ENCODE data around the gene INPP4B.
"Not testable (repeated sequence)": the region's sequence is repeated elsewhere in the genome, so short reads cannot be mapped to it uniquely, and the experiment has no call there.

Gene INPP4B

DNA sequence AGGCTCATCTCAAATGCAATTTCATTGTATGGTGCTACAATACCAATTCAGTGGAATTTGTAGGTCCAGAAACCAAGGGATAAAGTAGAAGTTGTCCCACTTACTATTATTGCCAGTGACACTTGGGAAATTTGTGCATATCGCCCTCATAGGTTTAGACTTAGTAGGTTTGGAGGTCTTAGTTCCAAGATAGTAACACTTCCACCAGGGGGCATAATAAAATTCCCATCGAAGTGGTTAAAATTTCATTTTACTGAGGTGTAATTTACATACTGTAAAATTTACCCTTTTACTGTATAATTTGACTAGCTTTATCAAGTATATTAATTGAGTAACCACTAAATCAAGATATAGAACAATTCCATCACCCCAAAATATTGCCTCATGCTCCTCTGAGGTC, 174.6 kb downstream of the INPP4B start:
- FAIRE-seq, result no peak

DNA sequence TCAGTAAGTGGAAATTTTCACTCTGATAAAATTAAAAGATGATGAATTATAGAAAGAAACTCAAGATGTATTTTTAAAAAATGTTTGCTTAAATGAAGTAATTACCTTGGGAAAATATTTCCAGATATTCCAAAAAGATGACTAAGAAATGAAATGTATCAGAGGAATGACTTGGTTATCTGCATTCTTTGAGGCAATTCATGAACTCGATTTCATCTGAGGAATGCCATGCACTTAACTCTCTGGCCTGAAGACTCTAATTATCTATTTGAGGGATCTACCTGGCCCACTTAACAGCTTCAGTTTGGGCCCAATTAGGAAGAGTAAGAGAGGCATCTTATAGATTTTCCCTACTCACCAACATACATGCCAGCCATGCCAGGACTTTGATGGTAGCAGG, 182.3 kb downstream of the INPP4B start:
- FAIRE-seq, result no peak

DNA sequence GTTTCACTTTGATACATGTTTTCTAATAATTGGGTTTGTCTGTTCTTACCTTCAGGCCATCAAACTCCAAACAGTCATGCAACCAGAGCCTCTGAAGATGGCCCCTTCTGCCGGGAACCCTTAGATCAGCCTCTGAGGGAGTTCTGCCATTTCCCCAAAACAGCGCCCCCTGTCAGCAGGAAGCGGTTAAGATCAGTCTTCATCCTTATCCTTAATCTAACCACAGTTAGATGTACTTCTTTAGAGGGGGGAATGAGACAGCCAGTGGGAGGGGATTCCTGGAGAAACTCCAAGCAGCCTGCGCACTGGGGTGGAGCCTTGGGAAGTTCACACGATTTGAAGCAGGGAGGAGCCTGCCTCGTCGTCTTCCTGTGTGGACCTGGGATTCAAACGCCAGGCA, 185.4 kb downstream of the INPP4B start:
- FAIRE-seq, result no peak

DNA sequence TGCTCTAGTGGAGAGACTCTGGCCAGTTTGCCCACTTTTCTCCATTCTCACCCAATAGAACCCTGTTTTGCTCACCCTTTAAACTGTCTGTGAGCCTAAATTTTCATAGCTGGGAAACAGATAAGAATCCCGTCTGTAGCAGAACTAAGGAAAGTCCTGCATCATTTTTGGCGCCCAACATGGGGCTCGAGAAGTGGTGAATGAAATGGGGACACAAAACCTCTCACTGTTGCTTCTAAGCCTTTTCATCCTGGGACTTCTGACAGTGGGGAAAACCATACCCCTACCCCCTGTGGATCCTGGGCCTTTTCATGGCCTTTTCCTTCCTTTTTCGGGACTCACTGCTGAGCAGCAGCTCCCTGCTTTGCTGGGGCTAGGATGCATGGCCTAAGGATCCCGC, 189.9 kb downstream of the INPP4B start:
- FAIRE-seq, result no peak

DNA sequence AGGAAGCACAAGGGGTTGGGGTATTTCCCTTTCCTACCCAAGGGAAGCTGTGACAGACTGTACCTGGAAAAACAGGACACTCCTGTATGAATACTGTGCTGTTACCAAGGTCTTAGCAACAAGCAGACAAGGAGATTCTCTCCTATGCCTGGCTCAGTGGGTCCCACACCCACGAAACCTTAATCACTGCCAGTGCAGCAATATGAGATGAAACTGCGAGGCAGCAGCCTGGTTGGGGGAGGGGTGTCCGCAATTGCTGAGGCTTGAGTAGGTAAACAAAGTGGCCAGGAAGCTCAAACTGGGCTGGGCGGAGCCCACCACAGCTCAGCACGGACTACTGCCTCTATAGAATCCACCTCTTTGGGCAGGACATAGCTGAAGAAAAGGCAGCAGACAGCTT, 197.7 kb downstream of the INPP4B start:
- no peak for FAIRE-seq

DNA sequence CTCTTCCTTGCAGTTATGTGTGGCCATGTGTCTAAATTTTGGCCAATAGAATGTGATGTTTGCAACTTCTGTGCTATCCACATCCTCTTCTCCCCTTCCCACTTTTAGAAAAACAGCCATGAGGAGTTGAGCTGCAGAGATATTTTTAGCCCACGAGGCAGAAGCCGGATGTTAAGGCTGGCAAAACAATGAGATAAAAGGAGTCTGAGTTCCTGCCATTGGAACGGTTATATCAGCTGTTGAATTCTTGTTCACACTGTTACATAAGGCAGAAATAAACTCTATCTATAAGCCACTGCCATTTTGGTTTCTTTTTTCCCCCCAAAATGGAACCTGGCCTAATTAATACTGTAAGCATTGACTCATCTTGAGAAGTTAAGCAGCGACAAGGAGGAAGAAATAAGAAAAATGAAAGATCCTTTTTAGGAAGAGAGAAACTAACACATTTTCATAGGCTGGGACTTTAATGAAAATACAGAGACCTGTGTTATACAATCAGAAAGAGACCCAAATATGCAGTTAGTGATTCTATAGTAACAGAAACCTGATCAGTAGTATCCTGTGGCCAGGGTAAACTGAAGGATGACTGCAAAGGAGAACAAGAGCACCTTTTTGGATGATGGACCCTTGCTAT, 200.5 kb downstream of the INPP4B start:
- FAIRE-seq, result no peak

DNA sequence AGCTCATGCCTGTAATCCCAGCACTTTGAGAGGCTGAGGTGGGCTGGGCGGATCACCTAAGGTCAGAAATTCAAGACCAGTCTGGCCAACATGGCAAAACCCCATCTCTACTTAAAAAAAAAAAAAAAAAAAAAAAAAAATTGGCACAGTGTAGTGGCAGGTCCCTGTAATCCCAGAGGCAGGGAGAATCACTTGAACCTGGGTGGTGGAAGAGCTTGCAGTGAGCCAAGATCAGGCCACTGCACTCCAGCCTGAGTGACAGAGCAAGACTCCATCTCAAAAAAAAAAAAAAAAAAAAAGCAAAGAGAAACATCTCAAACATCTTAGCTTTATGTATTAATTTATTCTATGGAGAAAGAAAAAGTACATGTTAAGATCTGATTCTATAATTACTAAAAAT, 201.5 kb downstream of the INPP4B start:
- not testable (repeated sequence) for FAIRE-seq

DNA sequence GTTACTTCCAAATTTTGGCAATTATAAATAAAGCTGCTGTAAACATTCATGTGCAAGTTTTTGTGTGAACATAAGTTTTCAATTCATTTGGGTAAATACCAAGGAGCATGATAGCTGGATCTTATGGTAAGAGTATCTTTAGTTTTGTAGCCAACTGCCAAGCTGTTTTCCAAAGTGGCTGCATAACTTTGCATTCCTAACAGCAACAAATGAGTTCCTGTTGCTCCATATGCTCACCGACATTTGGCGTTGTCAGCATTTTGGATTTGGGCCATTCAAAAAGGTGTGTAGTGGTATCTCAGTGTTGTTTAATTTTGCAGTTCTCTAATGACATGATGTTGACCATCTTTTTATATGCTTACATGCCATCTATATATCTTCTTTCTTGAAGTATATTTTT, 208.5 kb downstream of the INPP4B start:
- FAIRE-seq, result no peak

DNA sequence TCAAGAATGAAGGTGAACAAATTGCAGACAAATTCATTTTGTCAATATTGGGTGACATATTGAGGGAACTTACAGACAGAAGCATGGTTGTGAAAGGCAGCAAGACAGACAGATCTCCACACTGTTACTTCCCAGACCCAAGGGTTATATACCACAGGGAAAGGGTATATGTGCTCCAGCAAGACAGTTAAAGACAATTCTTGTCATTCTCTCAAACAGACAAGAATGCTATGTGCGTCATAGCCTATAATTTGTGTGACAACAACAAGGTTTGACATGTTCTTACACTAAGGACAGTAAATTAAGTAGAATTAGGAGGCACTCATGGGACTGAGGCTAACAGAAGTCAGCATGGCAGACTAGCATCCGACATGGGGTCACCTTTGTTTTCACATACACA, 214.3 kb downstream of the INPP4B start:
- no peak for FAIRE-seq

DNA sequence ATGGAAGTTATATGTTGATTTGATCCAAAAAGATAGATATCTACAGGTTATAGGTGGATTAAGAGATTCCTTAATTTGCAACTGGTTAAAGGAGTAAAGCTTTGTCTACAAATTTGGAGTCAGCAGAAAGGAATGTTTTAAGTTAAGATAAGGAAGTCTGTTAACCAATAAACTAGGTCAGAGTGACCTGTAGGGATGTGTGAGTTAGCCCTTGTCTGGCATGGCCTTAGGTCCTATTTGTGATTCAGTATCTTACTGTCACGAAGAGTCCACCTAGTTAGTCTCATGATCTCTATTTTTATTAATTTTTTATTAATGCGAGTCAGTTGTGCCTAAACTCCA, 230.8 kb downstream of the INPP4B start:
- no peak for FAIRE-seq

DNA sequence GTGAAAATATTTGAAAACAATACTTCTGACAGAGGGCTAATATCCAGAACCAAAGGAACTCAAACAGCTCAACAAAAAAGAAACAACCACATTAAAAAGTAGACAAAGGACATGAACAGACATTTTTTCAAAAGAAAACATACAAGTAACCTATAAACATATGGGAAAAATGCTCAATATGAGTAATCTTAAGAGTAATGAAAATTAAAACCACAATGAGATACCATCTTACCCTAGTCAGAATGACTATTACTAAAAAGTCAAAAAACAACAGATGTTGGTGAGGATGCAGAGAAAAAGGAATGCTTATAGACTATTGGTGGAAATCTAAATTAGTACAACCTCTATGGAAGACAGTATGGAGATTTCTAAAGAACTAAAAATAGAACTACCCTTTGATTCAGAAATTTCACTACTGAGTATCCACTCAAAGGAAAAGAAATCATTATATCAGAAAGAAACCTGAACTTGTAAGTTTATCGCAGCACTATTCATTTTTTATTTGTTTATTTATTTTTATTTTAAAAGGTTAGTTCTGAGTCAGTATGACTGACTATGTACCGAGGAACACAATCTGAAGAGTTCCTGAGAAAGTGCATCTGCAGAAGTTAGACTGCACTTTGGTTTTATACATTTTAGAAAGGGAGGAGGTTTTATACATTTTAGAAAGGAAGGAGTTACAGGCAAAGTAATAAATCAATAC, 231.3 kb downstream of the INPP4B start:
- no peak for FAIRE-seq

DNA sequence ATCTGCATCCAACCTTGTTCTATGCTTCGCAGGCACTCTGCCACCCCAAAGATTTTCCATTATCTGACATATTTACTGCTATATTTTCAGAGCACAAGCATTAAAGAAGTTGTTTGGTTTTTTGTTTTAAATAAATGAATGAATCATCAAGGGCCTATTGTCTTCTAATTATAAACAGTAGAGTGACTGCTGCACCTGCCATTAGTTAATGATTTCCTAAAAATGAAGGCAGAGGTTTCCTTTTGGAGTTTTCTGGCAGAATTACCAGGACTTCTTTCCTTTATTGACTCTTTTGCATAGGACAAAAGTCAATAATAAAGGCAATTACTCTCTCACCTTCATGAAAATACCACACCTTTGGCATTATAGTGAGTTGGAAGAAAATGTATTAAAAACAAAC, 238.1 kb downstream of the INPP4B start:
- FAIRE-seq, result no peak

DNA sequence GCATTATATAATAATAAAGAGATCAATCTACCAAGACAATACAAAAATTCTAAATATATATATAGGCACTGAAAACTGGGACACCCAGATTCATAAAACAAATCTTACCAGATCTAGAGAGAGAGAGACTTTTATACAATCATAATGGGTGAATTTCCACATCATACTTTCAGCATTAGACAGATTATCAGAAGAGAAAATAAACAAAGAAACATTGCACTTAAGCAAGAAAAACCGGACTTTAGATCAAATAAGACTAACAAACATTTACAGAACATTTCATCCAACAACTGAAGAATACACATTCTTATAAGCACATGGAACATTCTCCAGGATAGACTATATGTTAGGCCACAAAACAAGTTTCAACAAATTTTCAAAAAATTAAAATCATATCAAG, 245.1 kb downstream of the INPP4B start:
- no peak for FAIRE-seq

DNA sequence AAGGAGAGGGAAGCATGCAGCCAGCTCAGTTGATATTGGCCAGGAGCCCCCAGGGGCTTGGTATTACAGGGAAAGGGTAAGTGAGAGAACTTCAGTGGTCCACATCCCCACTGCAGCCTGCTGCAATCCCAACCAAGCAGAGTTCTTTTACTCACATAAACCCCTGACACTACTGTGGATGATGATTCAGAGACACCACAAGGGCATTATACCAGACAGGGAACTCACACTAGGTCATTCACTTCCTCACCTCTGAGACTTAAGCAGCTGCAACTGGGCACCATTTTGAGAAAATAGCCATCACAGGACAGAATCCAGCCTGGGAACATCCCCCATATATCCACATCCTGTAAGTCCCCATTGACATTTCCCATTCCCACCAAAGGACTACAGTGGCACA, 248.0 kb downstream of the INPP4B start:
- FAIRE-seq, result no peak

DNA sequence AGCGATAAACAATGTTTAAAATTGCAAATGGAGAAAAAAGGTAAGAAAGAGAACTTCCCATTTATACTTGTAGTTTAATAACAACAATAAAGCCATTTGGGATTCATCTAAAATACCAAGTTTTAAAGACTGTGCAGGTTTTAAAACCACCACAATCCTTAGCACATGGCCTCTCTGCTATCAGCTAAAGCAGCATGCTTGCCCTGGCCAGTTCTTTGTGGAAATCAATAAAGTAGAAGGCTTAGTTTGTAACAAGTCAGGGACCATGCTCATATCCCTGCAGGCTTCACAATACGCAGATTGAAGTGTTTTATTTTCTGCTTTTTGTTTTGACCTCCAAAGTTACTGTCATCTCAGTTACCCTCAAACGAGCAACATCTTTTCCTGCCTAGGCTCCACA, 249.5 kb downstream of the INPP4B start:
- FAIRE-seq, result no peak

DNA sequence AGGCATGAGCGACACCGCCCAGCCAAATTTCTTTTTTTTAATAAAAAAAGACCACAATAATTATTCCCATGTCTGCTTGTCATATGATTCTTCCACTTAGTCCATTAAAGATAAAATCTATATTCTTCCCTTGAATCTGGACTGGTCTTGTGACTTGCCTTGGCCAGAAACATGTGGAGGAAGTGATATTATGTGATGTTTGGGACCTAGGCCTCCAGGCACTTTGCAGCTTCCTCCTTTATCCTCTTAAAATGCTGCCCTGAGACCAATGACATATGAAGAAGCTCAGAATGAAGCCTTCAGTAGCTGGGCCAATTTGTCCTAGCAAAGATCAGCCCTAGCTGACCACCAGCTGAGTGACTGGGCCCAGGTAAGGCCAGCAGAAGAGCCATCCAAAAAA, 250.0 kb downstream of the INPP4B start:
- no peak for FAIRE-seq

DNA sequence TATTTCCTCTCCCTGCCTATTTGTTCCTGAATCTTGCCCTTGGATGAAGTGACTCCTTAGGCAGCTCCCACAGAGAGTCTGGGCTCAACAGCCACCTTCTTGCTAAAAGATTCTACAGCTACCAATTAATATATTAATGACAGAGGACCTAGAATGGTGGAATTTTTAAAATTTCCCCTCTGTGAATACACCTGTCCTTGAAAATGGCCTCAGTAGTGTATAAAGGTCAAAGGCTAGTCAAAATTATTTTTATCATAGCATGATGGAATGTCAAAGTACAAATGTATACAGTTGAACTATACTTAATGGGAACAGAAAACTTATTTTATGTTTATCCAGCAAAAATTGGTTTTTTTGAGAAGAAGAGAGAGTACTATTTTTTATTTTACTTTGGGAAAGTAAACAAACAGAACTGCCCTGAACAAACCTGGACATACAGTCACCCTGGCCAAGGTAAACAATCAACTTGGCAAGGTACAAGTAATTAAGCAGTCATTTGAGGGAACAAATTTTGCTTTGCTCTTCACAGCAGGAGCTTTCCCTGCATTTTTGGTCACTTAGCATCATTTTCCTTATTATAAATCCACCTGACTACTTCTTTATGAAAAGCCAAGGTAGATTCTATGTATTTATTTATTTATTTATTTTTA, 250.8 kb downstream of the INPP4B start:
- FAIRE-seq, result no peak

DNA sequence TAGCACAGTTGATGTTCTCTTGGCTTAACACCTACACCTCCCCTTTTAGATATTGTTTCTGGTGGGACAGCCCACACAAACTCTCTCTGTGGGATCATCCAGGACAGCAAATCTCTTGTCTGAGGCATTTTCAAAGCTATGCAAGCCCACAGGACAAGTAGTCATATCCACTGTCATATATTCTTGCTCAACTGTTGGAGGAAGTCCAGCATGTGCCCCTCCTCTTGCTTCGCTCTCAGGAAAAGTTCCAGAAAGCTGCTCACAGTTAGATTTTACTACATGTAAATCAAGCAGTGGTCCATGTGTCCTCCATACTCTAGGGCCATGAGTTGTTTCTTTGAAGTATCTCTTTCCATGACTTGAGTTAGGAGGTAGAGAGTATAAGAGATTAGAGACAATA, 260.7 kb downstream of the INPP4B start:
- no peak for FAIRE-seq

DNA sequence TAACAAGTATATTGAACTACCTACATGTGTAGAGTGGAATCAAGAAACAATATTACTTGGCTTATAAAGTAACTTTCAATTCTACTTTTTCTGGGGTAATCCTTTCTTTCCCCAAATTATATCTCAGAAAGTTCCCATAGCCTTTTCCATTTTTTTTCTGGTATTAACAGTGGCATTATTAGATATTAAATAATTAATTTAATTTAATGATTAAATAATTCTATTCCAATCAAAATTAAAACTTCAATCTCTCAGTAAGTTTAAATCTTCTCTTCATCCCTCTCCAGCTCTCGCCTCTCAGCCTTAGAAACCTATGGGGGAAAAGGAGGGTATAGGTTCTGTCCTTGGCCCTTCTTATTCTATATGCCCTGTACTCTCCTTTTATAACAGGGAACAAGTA, 262.4 kb downstream of the INPP4B start:
- FAIRE-seq, result no peak

DNA sequence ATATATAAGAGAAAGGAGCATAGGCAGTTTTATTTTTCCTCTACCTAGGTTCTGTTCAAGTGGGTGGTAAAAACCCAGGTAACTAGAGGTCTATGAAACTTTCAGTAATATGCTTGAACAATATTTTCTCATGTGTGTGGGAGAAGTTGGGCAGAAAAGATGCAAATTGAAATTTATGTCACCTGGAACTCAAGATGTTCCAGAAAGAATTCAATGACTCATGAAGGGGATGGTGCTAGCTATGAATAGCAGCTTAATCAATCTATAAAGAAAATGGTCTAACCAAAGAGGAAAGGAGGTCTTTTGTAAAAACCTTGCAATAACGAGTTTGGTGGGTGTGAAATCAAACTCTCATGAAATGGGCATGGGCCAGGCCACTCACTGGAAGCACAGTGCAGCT, 263.8 kb downstream of the INPP4B start:
- FAIRE-seq, result no peak

DNA sequence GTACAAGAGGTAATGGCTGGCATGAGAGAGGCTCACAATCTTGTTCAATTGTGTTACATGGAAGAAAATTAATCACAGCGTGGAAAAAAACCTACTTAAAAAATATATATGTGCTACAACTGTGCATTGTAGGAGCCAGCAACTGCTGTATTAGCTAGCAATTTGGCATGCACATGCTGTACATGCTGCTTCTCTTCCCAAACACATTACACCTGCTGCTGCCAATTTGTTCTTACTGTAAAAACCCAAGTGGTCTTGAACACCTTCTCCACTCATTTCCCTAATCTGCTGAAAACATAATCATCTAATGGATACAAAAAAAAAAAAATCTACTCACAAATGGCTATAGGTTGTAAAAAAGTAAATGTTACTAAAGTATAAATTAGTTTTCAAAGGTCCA, 264.2 kb downstream of the INPP4B start:
- no peak for FAIRE-seq

DNA sequence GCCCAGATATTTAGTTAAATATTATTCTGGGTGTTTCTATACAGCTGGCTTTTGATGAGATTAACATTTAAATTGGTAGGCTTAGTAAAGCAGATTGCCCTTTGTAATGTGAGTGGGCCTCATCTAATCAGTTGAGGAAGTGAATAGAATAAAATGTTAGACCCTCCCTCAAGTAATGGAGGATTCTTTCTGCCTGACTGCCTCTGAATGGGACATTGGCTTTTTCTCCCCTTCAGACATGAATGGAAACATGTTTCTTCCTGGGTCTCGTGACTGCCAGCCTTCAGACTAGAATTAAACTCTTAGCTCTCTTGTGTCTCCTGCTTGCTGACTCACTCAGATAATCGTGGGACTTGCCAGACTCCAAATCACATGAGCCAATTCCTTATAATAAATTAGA, 266.7 kb downstream of the INPP4B start:
- no peak for FAIRE-seq

DNA sequence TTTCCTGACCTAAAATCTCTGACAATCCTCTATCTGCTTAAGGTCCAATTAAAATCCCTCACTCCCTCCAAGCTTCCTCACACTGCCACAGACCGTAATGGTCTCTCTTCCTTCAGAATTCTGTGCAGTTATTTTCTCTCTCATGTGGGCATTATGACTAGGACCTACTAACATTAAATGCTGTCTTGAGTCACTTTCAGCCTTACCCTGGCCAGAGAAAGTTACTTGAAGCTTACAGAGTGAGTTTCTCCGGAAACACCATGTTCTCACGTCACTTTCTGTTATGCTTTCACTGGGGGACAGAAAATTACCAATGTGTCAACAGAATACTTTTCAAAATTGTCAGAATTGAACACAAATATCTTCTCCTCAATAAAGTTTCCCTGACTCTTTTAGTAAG, 271.8 kb downstream of the INPP4B start:
- FAIRE-seq, result no peak

DNA sequence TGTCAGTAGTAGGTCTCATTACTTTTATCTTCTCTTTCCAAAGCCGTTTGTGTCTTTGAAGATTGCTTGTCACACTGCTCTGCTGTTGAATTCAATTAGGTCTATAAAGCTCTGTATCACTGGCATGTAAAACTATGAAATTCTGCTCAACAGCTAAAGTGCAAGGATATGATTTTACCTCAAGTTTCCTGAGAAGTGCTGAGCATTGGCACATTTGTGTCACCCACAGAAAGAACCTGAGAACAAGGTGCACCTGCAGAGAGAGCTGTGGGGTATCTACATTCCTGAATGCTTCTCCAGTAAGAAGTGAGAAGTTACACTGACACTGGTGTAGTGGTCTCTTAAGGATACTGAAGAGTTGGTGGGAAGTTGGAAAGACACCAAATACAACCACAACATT, 274.0 kb downstream of the INPP4B start:
- FAIRE-seq, result no peak

Data from TTC549 (cell line).